ENCODE results near the gene GLYATL2.

The GLYATL2 gene

DNA sequence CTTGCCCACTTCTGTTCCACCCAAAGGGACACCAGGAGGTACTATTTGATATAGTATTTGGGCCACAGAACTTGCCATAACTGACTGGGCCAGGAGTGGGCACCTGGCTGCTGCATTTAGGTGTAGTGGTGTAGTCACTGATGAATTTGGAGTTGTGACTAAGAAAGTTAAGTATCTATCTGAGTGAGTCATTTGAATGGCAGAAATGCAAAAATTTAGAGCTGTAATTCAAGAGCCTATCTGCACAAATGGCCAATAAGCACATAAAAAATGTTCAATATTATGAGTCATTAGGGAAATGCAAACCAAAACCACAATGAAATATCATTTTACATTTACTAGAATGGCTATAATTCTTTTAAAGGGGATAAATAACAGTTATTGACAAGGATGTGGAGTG lies 14.7 kb downstream of the GLYATL2 start:
- Histone ChIP-seq H3K36me3 (replicated peaks; ENCODE audit: insufficient read depth, low read length) (no peaks in the 10 kb centered on the region), H3K4me1 (ENCODE audit: low read length) (no peaks in the 10 kb centered on the region), H3K9me3 (replicated peaks; ENCODE audit: insufficient read depth, low read length) (no peaks in the 10 kb centered on the region), H3K27ac (ENCODE audit: low read length) (no peak overlapping the region), H3K9ac (ENCODE audit: low read length) (no peak overlapping the region), H3K9me2 (replicated peaks; ENCODE audit: insufficient read depth, low read length) (no peaks in the 10 kb centered on the region), H3K4me3 (ENCODE audit: low read length) (no peak overlapping the region), H3K79me2 (ENCODE audit: low read length) (no peaks in the 10 kb centered on the region), H2AFZ (ENCODE audit: low read length) (no peak overlapping the region), H3F3A (ENCODE audit: insufficient read depth, low read length) (no peaks in the 10 kb centered on the region), H3K27me3 (replicated peaks; ENCODE audit: insufficient read depth, low read length) (no peaks in the 10 kb centered on the region), H3K4me2 (ENCODE audit: low read depth, low read length) (no peak overlapping the region), H4K20me1 (ENCODE audit: insufficient read depth, low read length) (no peaks in the 10 kb centered on the region)
- no peak for TF ChIP-seq EZH2phosphoT487 (IDR thresholded peaks at IDR 0.05; ENCODE audit: low read length)
- TF ChIP-seq, protein P1, sequence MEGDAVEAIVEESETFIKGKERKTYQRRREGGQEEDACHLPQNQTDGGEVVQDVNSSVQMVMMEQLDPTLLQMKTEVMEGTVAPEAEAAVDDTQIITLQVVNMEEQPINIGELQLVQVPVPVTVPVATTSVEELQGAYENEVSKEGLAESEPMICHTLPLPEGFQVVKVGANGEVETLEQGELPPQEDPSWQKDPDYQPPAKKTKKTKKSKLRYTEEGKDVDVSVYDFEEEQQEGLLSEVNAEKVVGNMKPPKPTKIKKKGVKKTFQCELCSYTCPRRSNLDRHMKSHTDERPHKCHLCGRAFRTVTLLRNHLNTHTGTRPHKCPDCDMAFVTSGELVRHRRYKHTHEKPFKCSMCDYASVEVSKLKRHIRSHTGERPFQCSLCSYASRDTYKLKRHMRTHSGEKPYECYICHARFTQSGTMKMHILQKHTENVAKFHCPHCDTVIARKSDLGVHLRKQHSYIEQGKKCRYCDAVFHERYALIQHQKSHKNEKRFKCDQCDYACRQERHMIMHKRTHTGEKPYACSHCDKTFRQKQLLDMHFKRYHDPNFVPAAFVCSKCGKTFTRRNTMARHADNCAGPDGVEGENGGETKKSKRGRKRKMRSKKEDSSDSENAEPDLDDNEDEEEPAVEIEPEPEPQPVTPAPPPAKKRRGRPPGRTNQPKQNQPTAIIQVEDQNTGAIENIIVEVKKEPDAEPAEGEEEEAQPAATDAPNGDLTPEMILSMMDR (IDR thresholded peaks at IDR 0.05; ENCODE audit: low read length) = no peak
- no peak for TF ChIP-seq EZH2 (optimal IDR thresholded peaks at IDR 0.05; ENCODE audit: low read depth, low read length)
- DNase-seq = no peak

DNA sequence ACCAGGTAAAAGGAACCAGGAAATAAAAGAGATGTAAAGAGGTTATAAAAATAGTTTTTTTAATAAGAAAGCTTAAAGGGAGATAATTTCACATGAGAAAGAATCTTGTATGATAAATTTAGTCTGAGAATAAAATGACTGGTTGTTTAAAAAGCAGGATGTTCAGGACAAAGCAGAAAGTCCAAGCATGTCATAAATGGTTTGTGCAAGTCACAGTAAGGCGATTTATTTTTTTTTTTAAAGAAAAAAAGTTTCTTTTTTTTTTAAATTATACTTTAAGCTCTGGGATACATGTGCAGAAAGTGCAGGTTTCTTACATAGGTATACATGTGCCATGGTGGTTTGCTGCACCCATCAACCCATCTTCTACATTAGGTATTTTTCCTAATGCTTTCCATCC lies 30.8 kb downstream of the GLYATL2 start:
- H3K9me3 ChIP-seq (replicated peaks; ENCODE audit: insufficient read depth, low read length) = no peaks in the 10 kb centered on the region

DNA sequence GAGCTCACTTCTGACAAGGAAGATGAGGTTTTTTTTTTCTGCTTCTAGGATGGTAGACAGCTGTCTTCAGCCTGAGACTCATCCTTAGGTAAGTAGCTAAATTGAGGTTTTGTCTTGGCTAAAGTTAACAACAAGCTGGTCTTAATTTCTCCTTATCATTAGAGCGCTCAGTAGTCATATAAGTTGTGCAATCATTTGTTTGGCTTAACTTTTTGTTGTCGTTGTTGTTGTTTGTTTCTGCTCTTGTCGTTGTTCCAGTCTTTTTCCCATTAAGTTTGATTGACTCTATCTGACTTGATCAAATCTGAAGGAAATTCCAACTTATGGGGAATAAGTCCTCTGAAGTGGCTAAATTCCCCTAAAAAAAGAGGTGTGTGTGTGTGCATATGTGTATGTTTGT lies 33.0 kb downstream of the GLYATL2 start:
- Histone ChIP-seq H3K4me1 (ENCODE audit: low read length) (no peaks in the 10 kb centered on the region), H4K20me1 (ENCODE audit: insufficient read depth, low read length) (no peaks in the 10 kb centered on the region), H3K4me3 (ENCODE audit: low read length) (no peak overlapping the region), H3K9me3 (replicated peaks; ENCODE audit: insufficient read depth, low read length) (no peaks in the 10 kb centered on the region), H3K9me2 (replicated peaks; ENCODE audit: insufficient read depth, low read length) (no peaks in the 10 kb centered on the region), H3K36me3 (replicated peaks; ENCODE audit: insufficient read depth, low read length) (no peaks in the 10 kb centered on the region), H3K27ac (ENCODE audit: low read length) (no peak overlapping the region), H3K79me2 (ENCODE audit: low read length) (no peaks in the 10 kb centered on the region), H3K9ac (ENCODE audit: low read length) (no peak overlapping the region), H3F3A (ENCODE audit: insufficient read depth, low read length) (no peaks in the 10 kb centered on the region), H3K27me3 (replicated peaks; ENCODE audit: insufficient read depth, low read length) (no peaks in the 10 kb centered on the region), H3K4me2 (ENCODE audit: low read depth, low read length) (no peak overlapping the region), H2AFZ (ENCODE audit: low read length) (no peak overlapping the region)
- TF ChIP-seq, protein P1 (IDR thresholded peaks at IDR 0.05; ENCODE audit: low read length) = no peak
- TF ChIP-seq EZH2 (optimal IDR thresholded peaks at IDR 0.05; ENCODE audit: low read depth, low read length) = no peak
- TF ChIP-seq EZH2phosphoT487 (IDR thresholded peaks at IDR 0.05; ENCODE audit: low read length) = no peak
- no peak for DNase-seq

More for the DNA sequence above, 30.8 kb downstream of the GLYATL2 start:
- Histone ChIP-seq H3K9me2 (replicated peaks; ENCODE audit: insufficient read depth, low read length) (no peaks in the 10 kb centered on the region), H2AFZ (ENCODE audit: low read length) (no peak overlapping the region), H3K4me1 (ENCODE audit: low read length) (no peaks in the 10 kb centered on the region), H3K36me3 (replicated peaks; ENCODE audit: insufficient read depth, low read length) (no peaks in the 10 kb centered on the region), H3K79me2 (ENCODE audit: low read length) (no peaks in the 10 kb centered on the region), H3K4me2 (ENCODE audit: low read depth, low read length) (no peak overlapping the region), H3K9ac (ENCODE audit: low read length) (no peak overlapping the region), H3K27me3 (replicated peaks; ENCODE audit: insufficient read depth, low read length) (no peaks in the 10 kb centered on the region), H3F3A (ENCODE audit: insufficient read depth, low read length) (no peaks in the 10 kb centered on the region), H3K4me3 (ENCODE audit: low read length) (no peak overlapping the region), H3K27ac (ENCODE audit: low read length) (no peak overlapping the region), H4K20me1 (ENCODE audit: insufficient read depth, low read length) (no peaks in the 10 kb centered on the region)
- no peak for DNase-seq
- TF ChIP-seq EZH2phosphoT487 (IDR thresholded peaks at IDR 0.05; ENCODE audit: low read length) = no peak
- TF ChIP-seq EZH2 (optimal IDR thresholded peaks at IDR 0.05; ENCODE audit: low read depth, low read length) = no peak
- TF ChIP-seq, protein P1 (IDR thresholded peaks at IDR 0.05; ENCODE audit: low read length) = no peak

All from MM.1S (cell line).